Retinal pigment epithelial cell (primary cell): ENCODE measurements around the gene WFDC1.
"Not testable (repeated sequence)": the region's sequence is repeated elsewhere in the genome, so short reads cannot be mapped to it uniquely, and the experiment has no call there.

Experiments used
- DNase-seq: peaks from one replicate; pipeline ENCODE4 v3.0.0-alpha.2; 2010; ENCODE audit warnings: low read depth
- H3K4me3 ChIP-seq: 2 replicates; pipeline ENCODE4 v1.5.1; 2011; ENCODE audit warnings: mild to moderate bottlenecking, low read length, control low read depth, moderate library complexity
- TF ChIP-seq, protein P1 (sequence below): conservative IDR thresholded peaks from 2 replicates; pipeline ENCODE4 v1.5.1; 2011; ENCODE audit warnings: low read depth, low read length, control low read depth, inconsistent platforms

The WFDC1 gene

DNA sequence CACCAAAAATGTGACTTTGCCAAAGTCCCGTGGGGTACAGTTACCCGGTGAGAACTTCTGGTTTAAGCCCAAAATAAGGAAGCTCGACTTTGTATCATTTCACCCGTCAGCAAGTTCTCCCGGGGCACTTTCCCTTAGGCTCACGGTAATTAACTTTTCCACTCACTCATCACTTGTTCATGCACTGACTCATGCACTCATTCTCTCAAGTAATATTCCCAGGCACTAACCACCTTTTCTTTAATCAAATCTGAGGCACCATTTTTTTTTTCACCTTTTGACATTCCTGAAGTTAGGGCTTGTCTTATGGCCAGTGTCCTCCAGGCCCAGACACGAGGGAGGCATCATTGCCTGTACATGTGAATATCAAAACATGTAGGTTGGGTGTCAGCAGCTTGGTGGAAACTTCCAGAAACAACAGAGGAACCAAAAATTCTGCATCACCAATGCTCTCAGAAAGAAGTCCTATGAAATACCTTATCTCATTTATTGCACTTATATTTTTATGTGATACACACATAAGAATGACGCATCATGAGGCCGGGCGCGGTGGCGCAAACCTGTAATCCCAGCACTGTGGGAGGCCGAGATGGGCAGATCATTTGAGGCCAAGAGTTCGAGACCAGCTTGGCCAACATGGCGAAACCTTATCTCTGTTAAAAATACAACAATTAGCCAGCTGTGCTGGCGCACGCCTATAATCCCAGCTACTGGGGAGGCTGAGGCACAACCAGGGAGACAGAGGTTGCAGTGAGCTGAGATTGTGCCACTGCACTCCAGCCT lies 37.5 kb downstream of the WFDC1 start:
- DNase-seq, result no peak
- H3K4me3 ChIP-seq, result no peak overlapping the region
- TF ChIP-seq, protein P1, sequence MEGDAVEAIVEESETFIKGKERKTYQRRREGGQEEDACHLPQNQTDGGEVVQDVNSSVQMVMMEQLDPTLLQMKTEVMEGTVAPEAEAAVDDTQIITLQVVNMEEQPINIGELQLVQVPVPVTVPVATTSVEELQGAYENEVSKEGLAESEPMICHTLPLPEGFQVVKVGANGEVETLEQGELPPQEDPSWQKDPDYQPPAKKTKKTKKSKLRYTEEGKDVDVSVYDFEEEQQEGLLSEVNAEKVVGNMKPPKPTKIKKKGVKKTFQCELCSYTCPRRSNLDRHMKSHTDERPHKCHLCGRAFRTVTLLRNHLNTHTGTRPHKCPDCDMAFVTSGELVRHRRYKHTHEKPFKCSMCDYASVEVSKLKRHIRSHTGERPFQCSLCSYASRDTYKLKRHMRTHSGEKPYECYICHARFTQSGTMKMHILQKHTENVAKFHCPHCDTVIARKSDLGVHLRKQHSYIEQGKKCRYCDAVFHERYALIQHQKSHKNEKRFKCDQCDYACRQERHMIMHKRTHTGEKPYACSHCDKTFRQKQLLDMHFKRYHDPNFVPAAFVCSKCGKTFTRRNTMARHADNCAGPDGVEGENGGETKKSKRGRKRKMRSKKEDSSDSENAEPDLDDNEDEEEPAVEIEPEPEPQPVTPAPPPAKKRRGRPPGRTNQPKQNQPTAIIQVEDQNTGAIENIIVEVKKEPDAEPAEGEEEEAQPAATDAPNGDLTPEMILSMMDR, result no peak

DNA sequence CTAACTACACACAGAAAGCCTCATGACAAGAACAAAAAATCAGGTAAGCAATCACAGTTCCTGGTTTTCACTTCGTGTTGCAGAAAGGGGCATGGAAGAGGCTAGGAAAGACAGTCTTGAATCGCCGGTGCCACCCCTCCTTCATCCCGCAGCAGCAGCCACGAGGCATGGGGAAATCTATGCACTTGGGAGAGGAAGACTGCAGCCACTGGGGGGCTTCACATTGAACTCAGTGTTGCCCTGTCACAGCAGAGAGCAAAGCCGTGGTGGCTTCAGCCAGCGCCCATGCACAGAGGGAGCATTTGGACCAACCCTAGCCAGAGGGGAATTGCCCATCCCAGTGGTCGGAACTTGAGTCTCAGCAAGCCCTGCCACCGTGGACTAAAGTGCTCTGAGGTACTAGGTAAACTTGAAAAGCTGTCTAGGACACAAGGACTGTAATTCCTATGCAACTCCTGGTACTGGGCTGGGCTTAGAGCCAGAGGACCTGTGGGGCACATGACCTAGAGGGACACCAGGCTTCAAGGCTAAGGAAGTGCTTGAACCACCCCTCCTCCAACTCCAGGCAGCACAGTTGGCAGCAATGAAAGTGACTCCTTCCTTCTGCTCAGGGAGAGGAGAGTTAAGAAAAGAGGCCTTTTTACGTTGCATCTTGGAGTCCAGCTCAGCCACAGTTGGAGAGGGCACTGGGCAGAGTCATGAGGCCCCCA lies 38.5 kb downstream of the WFDC1 start:
- peak; percentile 7 for DNase-seq
- TF ChIP-seq, protein P1, result no peak
- no peak overlapping the region for H3K4me3 ChIP-seq

DNA sequence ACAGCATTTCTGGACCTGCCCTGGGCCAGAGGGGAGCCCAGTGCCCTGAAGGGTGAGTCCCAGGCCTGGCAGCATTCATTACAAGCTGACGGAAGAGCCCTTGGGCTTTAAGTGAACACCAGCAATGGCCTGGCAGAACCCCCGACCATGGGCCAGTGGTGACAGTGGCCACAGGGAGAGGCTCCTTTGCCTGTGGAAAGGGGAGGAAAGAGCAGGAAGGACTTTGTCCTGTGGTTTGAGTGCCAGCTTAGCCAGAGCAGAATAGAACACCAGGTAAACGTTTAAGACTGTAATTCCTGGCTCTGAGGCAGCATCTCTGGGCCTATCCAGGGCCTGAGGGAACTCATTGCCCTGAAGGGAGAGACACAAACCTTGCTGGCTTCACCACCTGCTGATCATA lies 39.4 kb downstream of the WFDC1 start:
- no peak for DNase-seq
- TF ChIP-seq, protein P1, result no peak

GRCh38 chr16:84334482-84334881 lies 39.8 kb downstream of the WFDC1 start:
- TF ChIP-seq, protein P1, result no peak
- DNase-seq, result no peak
- H3K4me3 ChIP-seq, result no peak overlapping the region

More for the DNA sequence above, 39.4 kb downstream of the WFDC1 start:
- no peak overlapping the region for H3K4me3 ChIP-seq

- not testable (repeated sequence) for DNase-seq, H3K4me3 ChIP-seq
Measured at GRCh38 chr16:84337236-84337635, 42.6 kb downstream of the WFDC1 start.

DNA sequence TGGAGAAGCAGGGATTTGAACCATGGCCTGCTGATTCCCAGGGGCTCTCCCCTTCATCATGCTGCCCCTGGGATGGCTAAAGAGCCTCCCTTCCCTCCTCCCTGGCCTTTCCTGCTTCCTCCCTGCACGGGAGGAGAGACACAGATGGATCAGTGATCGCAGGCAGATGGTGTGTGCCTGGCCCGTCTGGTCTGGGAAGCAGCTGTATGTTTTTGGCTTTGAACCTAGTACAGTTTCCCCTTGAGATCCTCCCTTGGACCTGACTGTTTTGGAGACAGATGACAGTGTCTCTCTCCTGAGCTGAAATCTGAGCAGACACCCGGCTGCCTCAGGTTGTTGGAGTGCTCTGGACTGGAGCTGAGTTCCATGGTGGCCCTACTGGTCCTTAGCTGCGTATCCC lies 44.6 kb downstream of the WFDC1 start:
- H3K4me3 ChIP-seq, result no peak overlapping the region
- TF ChIP-seq, protein P1, result no peak
- no peak for DNase-seq

DNA sequence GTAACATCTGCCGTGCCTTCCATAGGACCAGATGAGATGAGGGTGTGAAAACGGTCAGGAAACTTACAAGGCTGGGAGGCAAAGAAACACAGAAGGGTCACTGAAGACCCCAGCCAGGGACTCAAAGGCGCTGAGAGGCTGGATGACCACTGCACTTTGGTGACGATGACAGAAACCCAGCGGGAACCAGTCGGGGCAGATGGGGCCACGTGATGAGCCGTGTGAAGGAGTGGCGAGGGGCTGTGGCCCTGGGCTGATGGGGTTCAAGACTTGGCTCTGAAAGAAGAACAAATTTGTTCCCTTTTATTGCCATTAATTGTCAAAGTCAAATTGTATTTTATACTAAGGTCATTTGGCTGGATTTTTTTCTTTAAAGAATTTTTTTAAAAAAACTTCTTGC lies 45.1 kb downstream of the WFDC1 start:
- DNase-seq, result no peak
- H3K4me3 ChIP-seq, result no peak overlapping the region
- TF ChIP-seq, protein P1, result no peak
